Erythroblast (primary cell): Measurements from ENCODE around the gene SDR42E1.
"Not testable (repeated sequence)": the region's sequence is repeated elsewhere in the genome, so short reads cannot be mapped to it uniquely, and the experiment has no call there.

Experiments used
- DNase-seq, 2 experiments: peaks; one replicate each; lab custom pipeline; 2025; lab: John Stamatoyannopoulos, UW
- GATA1 ChIP-seq: IDR thresholded peaks from 2 replicates; pipeline ENCODE4 v1.6.1; 2011; ENCODE audit warnings: low read depth, mild to moderate bottlenecking, control low read depth, low read length, moderate library complexity
- POLR2A ChIP-seq: IDR thresholded peaks from 2 replicates; pipeline ENCODE4 v1.6.1; 2011; ENCODE audit warnings: mild to moderate bottlenecking, low read length

The SDR42E1 gene

DNA sequence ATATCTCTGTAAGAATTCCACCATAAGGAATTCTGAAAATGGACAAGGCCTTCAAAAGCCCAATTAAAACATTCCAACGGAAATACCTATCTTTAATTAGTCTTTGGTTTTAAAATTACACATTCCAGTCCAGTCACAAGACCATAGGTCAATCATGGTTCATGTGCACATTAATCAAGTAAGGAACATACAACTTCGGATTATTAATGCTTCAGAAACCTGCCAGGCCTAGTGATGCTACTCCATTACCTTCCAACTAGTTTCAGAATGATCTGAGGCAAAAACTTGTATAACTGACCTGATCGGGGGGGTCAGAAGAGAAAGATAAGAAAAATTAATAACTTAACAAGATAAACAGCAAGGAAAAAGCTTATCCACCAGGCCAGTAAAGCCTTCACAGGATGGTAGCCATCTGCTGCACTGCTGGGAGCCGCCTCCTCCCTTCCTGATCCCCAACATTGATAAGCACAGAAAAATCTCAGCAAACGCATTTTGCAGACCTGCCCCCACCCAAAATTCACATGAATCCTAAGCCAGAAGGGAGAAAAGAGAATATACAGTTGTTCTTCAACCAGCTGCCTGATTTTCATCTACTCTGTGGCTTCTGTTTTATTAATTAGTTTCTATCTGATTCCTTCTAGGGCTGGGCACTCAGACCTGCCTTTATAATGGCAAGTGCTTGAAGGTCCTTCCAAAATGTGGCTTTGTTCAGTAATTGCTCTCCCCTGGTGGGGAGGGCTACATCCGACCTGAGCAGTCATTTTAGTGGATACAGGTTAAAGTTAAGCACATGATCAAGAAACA is 6.0 kb downstream of the SDR42E1 start:
- no peak for DNase-seq
- TF ChIP-seq POLR2A (no peak), GATA1 (no peak)

- TF ChIP-seq POLR2A, result no peak
- no peak for TF ChIP-seq GATA1
- no peak for DNase-seq
Observed at GRCh38 chr16:82004601-82005000, 6.7 kb downstream of the SDR42E1 start.

DNA sequence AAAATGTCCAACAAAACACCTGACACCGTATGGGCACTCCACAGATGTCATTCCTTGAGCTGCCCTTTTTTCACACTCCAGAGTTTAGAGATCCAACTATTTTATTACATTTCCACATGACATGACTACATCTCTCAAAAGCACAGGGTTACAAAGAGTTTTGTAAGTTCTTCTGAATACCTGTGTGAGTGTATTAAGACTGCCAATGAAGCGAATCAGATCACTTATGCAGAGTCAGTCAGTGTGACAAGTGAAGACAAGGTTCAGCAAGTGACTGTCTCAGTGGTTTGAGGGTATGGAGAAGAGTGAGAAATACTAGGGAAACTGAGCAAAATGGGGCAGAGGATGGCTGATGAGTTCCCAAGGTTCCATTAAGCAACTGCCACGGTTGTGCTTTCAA is 8.4 kb downstream of the SDR42E1 start:
- no peak for DNase-seq
- TF ChIP-seq GATA1, result no peak
- TF ChIP-seq POLR2A, result no peak

DNA sequence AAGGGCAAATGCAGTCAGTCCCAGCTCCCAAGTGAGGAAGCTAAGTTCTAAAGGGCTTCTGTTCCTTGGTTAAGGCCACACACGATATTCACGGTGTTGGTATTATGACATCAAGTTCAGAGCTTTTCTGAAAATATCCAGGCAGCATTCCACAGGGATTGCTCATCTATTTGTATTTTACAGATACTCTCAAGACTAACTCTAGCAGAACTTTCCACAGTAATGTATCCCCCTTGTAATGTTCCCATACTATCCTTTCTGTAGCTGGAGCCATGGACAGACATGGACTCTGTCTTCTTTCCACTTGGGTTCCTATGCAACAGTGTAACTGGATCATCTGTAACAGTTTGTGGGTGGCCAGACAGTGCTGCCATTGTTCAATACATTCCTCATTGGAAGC is 13.5 kb downstream of the SDR42E1 start:
- TF ChIP-seq GATA1, result no peak
- TF ChIP-seq POLR2A, result no peak
- DNase-seq, result no peak

DNA sequence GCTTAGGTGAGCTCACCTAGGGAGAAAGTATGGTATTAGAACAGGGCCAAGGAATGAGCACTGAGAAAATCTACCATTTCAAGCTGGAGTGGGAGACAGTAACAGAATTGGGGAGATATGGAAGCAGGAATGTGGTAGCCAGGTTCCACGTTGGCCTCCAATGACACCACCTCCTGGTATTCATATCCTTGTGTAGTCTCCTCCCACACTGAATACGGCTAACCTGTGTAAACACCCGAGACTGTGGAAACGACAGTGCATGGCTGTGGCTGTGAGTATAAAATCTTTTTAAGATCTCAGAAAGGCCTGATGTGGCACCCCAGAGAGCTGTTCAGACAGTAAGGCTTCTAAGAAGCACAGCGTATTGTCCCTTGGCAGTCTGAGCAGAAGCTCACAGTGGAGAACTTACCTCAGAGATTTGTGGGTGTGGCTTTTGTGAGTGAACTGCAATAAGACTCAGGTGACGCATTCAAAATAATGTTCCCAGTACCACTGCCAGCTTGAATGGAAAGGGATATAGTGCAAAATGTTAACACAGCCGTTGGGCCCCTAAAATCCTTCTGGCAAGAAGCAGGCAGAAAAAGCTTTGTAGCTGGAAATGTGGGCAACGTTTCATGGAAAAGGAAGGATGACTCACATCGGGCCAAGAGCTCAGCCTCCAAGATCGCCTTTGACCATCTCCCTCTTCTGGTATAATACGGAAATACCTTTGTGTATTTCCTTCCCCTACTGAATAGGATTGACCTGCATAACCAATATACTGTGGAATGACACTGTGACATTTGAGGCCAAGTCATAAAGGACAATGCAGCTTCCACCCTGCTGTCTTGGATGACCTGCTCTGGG is 14.4 kb downstream of the SDR42E1 start:
- DNase-seq, result no peak
- TF ChIP-seq POLR2A, result no peak
- no peak for TF ChIP-seq GATA1

GRCh38 chr16:81995651-81996050 is 15.6 kb downstream of the SDR42E1 start:
- no peak for DNase-seq
- TF ChIP-seq POLR2A, result no peak
- TF ChIP-seq GATA1, result no peak

DNA sequence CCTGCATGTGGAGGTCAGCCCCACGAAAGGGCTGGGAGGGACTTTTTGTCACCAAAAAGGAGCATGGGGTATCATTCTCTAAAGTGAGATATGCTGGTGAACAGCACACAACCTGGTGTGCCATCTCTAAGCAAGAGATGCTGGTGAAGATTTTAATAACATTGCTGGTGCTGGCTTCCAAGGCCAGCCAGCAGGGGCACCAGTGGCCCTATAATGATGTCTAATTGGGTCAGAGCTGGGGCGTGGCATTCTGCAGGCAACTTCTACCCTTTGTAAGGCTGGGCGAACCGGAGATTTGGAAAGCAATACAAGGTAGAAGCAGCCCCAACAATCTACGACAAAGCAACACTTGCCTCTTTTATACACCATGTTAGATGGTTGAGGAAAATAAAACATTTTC is 16.8 kb downstream of the SDR42E1 start:
- TF ChIP-seq POLR2A (no peak), GATA1 (no peak)

GRCh38 chr16:81992859-81993258 is 18.4 kb downstream of the SDR42E1 start:
- TF ChIP-seq GATA1, result no peak
- no peak for TF ChIP-seq POLR2A
- DNase-seq, result no peak

More for the DNA sequence above, 16.8 kb downstream of the SDR42E1 start:
- peak in 1 of 2 experiments; percentile 3 for DNase-seq

DNA sequence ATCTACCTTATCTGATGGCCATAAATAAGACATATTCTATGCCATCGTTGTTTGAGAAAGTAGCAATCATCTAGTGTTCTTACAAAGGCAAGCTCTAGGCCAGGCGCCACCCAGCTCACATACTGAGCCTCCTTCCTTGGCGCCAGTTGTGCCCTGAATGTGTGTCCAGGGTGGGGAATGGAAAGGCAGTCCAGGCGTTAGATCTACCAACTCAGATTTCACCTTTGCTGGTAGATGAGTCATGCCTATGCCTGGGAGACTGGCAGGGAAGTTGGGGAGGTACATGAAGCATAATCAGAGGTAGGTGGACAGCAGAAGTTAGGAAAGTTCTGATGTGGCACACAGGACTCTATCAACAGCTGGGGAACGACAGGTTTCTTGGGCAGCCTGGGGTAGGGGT is 23.6 kb downstream of the SDR42E1 start:
- TF ChIP-seq POLR2A (no peak), GATA1 (no peak)
- DNase-seq, result no peak

- DNase-seq, result no peak
- TF ChIP-seq GATA1 (no peak), POLR2A (no peak)
Observed at GRCh38 chr16:81987121-81987520, 24.1 kb downstream of the SDR42E1 start.

DNA sequence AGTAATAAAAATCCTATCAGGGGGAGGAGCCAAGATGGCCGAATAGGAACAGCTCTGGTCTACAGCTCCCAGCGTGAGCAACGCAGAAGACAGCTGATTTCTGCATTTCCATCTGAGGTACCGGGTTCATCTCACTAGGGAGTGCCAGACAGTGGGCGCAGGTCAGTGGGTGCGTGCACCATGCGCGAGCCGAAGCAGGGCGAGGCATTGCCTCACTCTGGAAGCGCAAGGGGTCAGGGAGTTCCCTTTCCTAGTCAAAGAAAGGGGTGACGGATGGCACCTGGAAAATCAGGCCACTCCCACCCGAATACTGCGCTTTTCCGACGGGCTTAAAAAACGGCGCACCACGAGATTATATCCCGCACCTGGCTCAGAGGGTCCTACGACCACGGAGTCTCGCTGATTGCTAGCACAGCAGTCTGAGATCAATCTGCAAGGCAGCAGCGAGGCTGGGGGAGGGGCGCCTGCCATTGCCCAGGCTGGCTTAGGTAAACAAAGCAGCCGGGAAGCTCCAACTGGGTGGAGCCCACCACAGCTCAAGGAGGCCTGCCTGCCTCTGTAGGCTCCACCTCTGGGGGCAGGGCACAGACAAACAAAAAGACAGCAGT is 33.8 kb downstream of the SDR42E1 start:
- DNase-seq, result not testable (repeated sequence)

DNA sequence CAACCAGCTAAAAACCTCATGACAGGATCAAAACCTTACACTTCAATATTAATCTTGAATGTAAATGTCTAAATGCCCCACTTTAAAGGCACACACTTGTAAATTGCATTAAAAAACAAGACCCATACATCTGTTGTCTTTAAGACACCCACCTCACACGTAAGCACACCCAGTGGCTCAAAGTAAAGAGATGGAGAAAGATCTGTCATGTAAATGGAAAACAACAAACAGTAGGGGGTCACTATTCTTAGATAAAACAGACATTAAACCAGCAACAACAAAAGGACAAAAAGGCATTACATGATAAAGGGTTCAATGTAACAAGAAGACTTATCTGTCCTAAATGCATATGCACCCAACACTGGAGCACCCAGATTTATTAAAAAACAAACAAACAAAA is 35.6 kb downstream of the SDR42E1 start:
- DNase-seq, result no peak
- no peak for TF ChIP-seq GATA1
- TF ChIP-seq POLR2A, result no peak

DNA sequence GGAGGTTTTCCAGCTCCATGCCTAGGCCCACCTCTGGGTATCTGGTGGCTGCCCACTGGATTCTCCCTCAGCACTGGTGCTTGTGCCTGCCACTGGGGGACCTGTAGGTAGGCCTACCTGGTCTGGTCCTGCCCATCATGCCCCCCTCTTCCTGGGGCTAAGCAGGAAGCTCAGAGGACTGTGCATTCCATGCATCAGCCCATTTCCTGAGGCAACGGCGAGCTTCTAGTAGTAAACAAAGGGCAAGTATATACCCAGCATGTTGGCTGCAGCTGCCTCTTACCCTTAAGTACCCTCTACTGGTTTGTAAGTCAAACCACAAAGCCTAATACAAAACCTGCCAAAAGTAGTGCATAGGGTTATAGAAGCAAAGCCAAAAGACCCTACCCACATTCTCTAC is 37.5 kb downstream of the SDR42E1 start:
- no peak for DNase-seq
- TF ChIP-seq GATA1 (no peak), POLR2A (no peak)

DNA sequence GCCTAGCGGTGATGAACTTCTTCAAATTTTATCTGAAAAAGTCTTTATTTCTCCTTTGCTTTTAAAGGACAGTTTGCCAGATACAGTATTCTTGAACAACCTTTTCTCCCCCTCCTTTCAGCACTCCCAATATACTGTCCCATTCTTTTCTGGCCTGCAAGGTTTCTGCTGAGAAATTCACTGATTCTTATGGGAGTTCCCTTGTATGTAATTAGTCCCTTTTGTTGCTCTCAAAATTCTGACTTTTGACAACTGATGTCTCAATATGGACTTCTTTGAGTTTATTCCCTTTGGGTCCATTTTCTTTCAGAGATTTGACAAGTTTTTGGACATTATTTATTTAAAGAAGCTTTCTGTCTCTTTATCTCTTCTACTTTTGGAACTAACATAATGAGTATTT is 39.4 kb downstream of the SDR42E1 start:
- no peak for DNase-seq
- TF ChIP-seq POLR2A, result no peak
- no peak for TF ChIP-seq GATA1

GRCh38 chr16:81967358-81967757 is 43.9 kb downstream of the SDR42E1 start:
- DNase-seq, result no peak
- TF ChIP-seq POLR2A (no peak), GATA1 (no peak)
